SK-N-DZ (cell line): ENCODE data around the gene LTB4R.
"Not testable (repeated sequence)": the region's sequence is repeated elsewhere in the genome, so short reads cannot be mapped to it uniquely, and the experiment has no call there.

Experiments
- DNase-seq: peaks from one replicate; pipeline ENCODE4 v3.0.0-alpha.2; 2015; ENCODE audit warnings: low spot score

LTB4R gene

GRCh38 chr14:24339284-24340151 lies 28.2 kb downstream of the LTB4R start, which contains the start of gene RIPK3:
Gene RIPK3, minus strand, starts transcription at chr14:24339991. Its CDS starts 165 bp downstream, at chr14:24339826.
- no peak for DNase-seq

- DNase-seq, result no peak
These were observed 29.3 kb downstream of the LTB4R start for GRCh38 chr14:24340606-24341005.

- DNase-seq, result no peak
These were observed 31.6 kb downstream of the LTB4R start for GRCh38 chr14:24342889-24343288.

- no peak for DNase-seq
These were observed 32.7 kb downstream of the LTB4R start for GRCh38 chr14:24343795-24344660.

GRCh38 chr14:24347134-24347533 lies 35.8 kb downstream of the LTB4R start:
- DNase-seq, result no peak

GRCh38 chr14:24348186-24348585 lies 36.9 kb downstream of the LTB4R start:
- DNase-seq, result no peak

- no peak for DNase-seq
These were observed 38.4 kb downstream of the LTB4R start for GRCh38 chr14:24349742-24350141.

GRCh38 chr14:24351517-24351916 lies 40.2 kb downstream of the LTB4R start:
- peak; percentile 32 for DNase-seq

- DNase-seq, result no peak
These were observed 42.5 kb downstream of the LTB4R start for GRCh38 chr14:24353559-24354481.

- not testable (repeated sequence) for DNase-seq
These were observed 43.2 kb downstream of the LTB4R start for GRCh38 chr14:24354482-24354825.

GRCh38 chr14:24355009-24355408 lies 43.7 kb downstream of the LTB4R start:
- no peak for DNase-seq

GRCh38 chr14:24356208-24356607 lies 44.9 kb downstream of the LTB4R start:
- no peak for DNase-seq

- DNase-seq, result no peak
These were observed 49.0 kb downstream of the LTB4R start for GRCh38 chr14:24360281-24360680.

GRCh38 chr14:24361326-24361725 lies 50.0 kb downstream of the LTB4R start:
- DNase-seq, result no peak

GRCh38 chr14:24362241-24362960 lies 51.1 kb downstream of the LTB4R start:
- no peak for DNase-seq

- DNase-seq, result no peak
These were observed 52.1 kb downstream of the LTB4R start for GRCh38 chr14:24363401-24363800.

GRCh38 chr14:24364841-24365240 lies 53.5 kb downstream of the LTB4R start:
- DNase-seq, result no peak

- peak; percentile 90 for DNase-seq
These were observed 54.5 kb downstream of the LTB4R start for GRCh38 chr14:24365600-24366412.

GRCh38 chr14:24366413-24366720 lies 55.1 kb downstream of the LTB4R start:
- DNase-seq, result no peak
